Gastrocnemius medialis (tissue), 4 donors: Measurements from ENCODE around the gene PIK3R3.

Experiments used
- CTCF ChIP-seq, 5 experiments: fragments of 450-650 bp in 3 of 5; fragments of 200-600 bp in 2 of 5; sonication (generic) in 2 of 5; IDR thresholded peaks in 4 of 5; conservative IDR thresholded peaks in 1 of 5; 1 replicate in 4 of 5; 2 replicates in 1 of 5; pipeline ENCODE4 v1.5.1; 2016 to 2019; ENCODE audit warnings: antibody characterized with exemption in 5 of 5, mild to moderate bottlenecking in 3 of 5, moderate library complexity in 3 of 5
- POLR2A ChIP-seq, 2 donors: fragments of 450-650 bp; IDR thresholded peaks; one replicate each; pipeline ENCODE4 v1.6.1; 2017; ENCODE audit warnings: antibody characterized with exemption in 2 of 2, mild to moderate bottlenecking in 2 of 2, moderate library complexity in 2 of 2

GRCh38 chr1:46012236-46012635 is 120.2 kb downstream of the PIK3R3 start:
- no peak for TF ChIP-seq CTCF (IDR thresholded peaks at IDR 0.05 in 4 of 5, conservative IDR thresholded peaks at IDR 0.05 in 1 of 5)
- no peak for TF ChIP-seq POLR2A (IDR thresholded peaks at IDR 0.05)
